ENCODE measurements around the gene ATP5MC2.
"Not testable (repeated sequence)": the region's sequence is repeated elsewhere in the genome, so short reads cannot be mapped to it uniquely, and the experiment has no call there.

The ATP5MC2 gene

DNA sequence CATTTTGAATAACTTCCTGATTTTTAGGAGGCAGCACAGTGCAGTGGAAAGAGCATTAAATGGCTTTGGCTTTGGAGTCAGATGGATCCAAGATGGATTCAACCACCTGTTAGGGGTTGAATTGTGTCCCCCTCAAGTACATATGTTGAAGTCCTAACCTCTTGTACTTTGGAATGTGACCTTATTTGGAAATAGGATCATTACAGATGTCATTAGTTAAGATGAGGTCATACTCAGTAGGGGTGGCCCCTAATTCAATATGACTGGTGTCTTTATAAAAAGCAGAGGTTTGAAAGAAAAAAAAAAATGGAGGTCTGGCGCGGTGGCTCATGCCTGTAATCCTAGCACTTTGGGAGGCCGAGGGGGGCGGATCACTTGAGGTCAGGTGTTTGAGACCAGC lies 18.8 kb downstream of the ATP5MC2 start:
- TF ChIP-seq, protein P1, sequence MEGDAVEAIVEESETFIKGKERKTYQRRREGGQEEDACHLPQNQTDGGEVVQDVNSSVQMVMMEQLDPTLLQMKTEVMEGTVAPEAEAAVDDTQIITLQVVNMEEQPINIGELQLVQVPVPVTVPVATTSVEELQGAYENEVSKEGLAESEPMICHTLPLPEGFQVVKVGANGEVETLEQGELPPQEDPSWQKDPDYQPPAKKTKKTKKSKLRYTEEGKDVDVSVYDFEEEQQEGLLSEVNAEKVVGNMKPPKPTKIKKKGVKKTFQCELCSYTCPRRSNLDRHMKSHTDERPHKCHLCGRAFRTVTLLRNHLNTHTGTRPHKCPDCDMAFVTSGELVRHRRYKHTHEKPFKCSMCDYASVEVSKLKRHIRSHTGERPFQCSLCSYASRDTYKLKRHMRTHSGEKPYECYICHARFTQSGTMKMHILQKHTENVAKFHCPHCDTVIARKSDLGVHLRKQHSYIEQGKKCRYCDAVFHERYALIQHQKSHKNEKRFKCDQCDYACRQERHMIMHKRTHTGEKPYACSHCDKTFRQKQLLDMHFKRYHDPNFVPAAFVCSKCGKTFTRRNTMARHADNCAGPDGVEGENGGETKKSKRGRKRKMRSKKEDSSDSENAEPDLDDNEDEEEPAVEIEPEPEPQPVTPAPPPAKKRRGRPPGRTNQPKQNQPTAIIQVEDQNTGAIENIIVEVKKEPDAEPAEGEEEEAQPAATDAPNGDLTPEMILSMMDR (conservative IDR thresholded peaks at IDR 0.05; ENCODE audit: control insufficient read depth, insufficient read depth, low read depth, low read length), result no peak
- DNase-seq (ENCODE audit: low read depth), result peak; percentile 18
- no peak overlapping the region for H3K4me3 ChIP-seq (ENCODE audit: control insufficient read depth, low read depth, low read length)

DNA sequence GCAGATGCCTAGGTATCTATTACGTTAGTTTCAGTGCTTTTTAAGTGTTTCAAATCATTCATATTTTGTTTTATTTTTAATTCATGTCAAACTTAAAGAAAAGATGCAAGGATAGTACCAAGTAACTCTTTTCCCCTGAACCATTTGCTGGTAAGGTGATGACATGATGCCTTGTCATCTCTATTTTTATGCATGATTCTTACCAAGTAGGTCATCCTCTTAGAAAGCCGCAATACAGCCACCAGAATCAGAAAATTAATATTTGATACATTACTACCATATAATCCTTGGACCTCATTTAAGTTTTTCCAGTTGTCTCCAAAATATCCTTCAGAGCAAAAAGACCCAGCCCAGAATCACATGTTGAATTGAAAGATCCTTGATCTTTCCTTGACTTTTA lies 22.3 kb downstream of the ATP5MC2 start:
- H3K4me3 ChIP-seq (ENCODE audit: control insufficient read depth, low read depth, low read length), result no peak overlapping the region
- TF ChIP-seq, protein P1 (conservative IDR thresholded peaks at IDR 0.05; ENCODE audit: control insufficient read depth, insufficient read depth, low read depth, low read length), result no peak
- no peak for DNase-seq (ENCODE audit: low read depth)

DNA sequence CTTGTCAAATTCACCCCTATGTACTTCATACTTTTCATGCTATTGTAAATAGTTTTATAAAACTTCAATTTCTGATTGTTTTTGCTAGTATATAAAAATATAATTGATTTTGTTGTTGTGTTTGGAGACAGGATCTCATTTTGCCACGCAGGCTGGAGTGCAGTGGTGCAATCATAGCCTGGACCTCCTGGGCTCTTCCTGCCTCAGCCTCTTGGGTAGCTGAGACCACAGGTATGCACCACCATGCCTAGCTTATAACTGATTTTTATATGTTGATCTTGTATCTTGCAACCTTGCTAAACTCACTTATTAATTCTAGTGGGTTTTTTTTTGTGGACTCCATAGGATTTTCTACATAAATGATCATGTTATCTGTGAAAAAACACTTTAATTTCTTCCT lies 23.5 kb downstream of the ATP5MC2 start:
- H3K4me3 ChIP-seq (ENCODE audit: control insufficient read depth, low read depth, low read length), result no peak overlapping the region
- TF ChIP-seq, protein P1 (conservative IDR thresholded peaks at IDR 0.05; ENCODE audit: control insufficient read depth, insufficient read depth, low read depth, low read length), result no peak
- no peak for DNase-seq (ENCODE audit: low read depth)

DNA sequence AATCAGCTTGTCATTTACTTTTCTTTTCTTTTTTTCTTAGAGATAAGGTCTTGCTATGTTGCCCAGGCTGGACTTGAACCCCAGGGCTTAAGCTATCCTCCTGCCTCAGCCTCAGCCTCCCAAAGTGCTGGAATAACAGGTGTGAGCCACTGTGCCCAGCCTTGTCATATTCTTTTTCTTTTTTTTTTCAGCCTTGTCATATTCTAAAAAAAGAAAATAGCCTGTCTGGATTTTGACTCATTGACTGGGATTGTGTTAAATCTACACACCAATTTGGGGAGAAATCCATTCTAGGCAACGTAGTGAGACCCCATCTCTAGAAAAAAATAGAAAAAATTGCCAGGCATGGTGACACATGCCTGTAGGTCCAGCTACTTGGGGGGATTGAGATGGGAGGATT lies 24.1 kb downstream of the ATP5MC2 start:
- H3K4me3 ChIP-seq (ENCODE audit: control insufficient read depth, low read depth, low read length), result no peak overlapping the region
- no peak for DNase-seq (ENCODE audit: low read depth)
- TF ChIP-seq, protein P1 (conservative IDR thresholded peaks at IDR 0.05; ENCODE audit: control insufficient read depth, insufficient read depth, low read depth, low read length), result no peak

DNA sequence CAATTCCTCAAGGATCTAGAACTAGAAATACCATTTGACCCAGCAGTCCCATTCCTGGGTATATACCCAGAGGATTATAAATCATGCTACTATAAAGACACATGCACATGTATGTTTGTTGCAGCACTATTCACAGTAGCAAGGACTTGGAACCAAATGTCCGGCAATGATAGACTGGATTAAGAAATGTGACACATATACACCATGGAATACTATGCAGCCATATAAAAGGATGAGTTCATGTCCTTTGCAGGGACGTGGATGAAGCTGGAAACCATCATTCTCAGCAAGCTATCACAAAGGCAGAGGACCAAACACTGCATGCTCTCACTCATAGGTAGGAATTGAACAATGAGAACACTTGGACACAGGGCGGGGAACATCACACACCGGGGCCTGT lies 29.6 kb downstream of the ATP5MC2 start:
- not testable (repeated sequence) for H3K4me3 ChIP-seq (ENCODE audit: control insufficient read depth, low read depth, low read length); DNase-seq (ENCODE audit: low read depth)

DNA sequence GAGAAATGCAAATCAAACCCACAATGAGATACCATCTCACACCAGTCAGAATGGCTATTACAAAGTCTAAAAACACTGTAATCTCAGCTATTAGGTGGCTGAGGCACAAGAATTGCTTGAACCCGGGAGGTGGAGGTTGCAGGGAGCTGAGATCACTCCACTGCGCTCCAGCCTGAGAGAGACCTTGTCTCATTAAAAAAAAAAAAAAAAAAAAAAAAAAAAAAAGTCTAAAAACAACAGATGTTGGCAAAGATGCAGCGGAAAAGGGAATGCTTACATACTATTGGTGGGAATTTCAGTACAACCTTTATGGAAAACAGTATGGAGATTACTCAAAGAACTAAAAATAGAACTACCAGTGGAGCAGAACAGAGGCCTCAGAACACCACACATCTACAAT lies 30.7 kb downstream of the ATP5MC2 start:
- TF ChIP-seq, protein P1 (conservative IDR thresholded peaks at IDR 0.05; ENCODE audit: control insufficient read depth, insufficient read depth, low read depth, low read length), result no peak
- DNase-seq (ENCODE audit: low read depth), result no peak

DNA sequence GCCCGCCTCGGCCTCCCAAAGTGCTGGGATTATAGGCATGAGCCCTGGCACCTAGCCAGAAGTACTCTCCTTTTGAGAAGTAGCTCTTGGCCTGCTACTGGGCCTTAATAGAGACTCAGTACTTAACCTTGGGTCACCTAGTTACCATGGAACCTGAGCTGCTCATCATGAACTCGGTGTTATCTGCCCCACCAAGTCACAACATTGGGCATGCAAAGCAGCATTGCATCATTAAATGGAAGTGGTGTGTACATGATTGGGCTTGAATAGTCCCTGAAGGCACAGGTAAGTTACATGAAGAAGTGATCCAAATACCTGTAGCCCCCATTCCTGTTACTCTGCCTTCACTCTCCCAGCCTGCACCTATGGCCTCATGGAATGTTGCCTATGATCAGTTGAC lies 31.8 kb downstream of the ATP5MC2 start:
- TF ChIP-seq, protein P1 (conservative IDR thresholded peaks at IDR 0.05; ENCODE audit: control insufficient read depth, insufficient read depth, low read depth, low read length), result no peak
- DNase-seq (ENCODE audit: low read depth), result no peak
- no peak overlapping the region for H3K4me3 ChIP-seq (ENCODE audit: control insufficient read depth, low read depth, low read length)

More for the DNA sequence above, 30.7 kb downstream of the ATP5MC2 start:
- no peak overlapping the region for H3K4me3 ChIP-seq (ENCODE audit: control insufficient read depth, low read depth, low read length)

All from fibroblast of mammary gland (primary cell).